ENCODE results near the gene NACC2.

The NACC2 gene

GRCh38 chr9:136060671-136061371 is 34.3 kb downstream of the NACC2 start:
- TF ChIP-seq GATA1 (IDR thresholded peaks at IDR 0.05; ENCODE audit: low read depth, low read length): no peak
- no peak for TF ChIP-seq POLR2A (IDR thresholded peaks at IDR 0.05; ENCODE audit: low read length)
- DNase-seq: no peak

DNA sequence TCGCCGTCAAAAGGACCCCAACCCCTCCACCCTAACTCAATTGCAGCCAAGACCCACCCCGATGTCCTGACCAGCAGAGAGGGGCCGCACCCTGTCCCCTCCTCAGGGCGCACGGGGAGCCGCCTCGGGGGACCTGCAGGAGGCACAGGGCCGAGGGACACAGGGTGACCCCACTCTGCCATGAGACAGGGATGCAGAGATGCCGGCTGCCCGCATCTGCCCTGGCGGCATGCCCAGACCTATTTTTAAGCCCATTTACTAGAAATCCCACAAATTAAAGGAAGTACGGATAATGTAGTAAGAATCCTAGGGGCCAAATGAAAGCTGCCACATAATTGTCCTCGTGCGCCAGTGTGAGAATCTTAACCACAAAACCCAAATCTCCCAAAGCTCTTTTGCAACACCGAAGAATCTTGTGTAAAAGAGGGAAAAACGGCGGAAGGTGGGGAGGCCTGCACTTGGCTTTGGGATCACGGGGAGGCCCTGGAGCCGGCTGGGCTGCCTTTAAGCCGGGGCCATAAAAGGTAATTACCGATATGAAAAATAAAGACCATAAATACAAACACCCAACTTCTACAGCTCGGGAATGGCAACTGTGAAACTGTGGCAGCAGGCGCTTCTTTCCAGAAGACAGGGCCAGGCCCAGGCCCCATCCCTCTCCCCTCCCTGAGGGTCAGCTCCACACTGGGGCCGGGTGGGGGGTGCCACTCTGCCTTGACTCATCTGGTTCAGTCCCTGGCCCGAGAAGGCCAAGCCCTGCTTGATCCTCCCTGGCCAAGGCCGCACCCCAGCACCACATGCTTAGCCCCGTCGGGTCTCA is 35.0 kb downstream of the NACC2 start:
- DNase-seq: no peak
- TF ChIP-seq POLR2A (IDR thresholded peaks at IDR 0.05; ENCODE audit: low read length) (no peak), GATA1 (IDR thresholded peaks at IDR 0.05; ENCODE audit: low read depth, low read length) (no peak)

DNA sequence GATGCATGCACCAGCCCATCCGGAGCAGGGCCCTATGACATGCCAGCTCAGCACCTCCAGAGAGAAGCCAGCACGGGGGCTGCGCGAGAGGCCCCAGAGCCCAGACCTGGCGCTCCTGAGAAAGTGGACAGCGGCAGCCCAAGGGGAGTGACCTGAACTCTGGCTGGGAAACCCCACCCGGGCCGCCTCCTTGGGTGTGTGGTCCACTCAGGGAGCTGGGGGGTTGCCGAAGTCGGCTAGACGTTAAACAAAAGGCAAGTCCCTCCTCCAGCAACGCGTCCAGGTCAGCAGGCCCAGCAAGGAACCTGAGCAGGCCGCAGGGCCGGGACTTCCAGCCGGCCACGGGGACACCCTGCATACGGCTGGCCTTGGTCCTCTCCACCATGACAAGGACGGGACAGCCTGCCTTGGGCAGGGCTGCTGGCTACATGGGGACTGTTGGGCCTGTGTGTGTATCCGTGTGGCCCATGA is 35.7 kb downstream of the NACC2 start:
- TF ChIP-seq GATA1 (IDR thresholded peaks at IDR 0.05; ENCODE audit: low read depth, low read length): no peak
- TF ChIP-seq POLR2A (IDR thresholded peaks at IDR 0.05; ENCODE audit: low read length): no peak
- DNase-seq: no peak

DNA sequence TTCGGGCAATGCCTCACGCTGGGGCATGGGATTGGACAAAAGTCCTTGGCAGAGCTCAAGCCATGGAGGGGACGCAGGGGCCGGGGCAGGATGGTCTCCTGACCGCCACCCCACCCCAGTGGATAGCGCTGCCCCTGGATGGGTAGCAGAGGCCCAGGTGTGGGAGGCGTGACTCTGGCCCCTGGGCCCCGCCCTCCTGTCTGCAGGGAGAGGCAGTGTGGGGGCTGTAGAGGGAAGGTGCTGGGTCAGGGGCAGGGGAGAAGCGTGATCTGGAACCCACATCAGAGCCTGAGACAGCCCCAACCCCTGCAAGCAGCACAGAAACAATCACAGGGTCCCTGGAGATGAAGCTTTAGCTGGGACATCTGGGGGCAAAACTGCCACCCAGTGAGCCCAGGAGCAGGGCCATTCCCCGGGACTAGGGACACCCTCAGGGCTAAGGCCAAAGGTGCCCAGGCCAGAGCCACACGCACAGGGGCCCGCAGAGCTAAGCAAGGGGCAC is 36.2 kb downstream of the NACC2 start:
- no peak for TF ChIP-seq POLR2A (IDR thresholded peaks at IDR 0.05; ENCODE audit: low read length)
- no peak for TF ChIP-seq GATA1 (IDR thresholded peaks at IDR 0.05; ENCODE audit: low read depth, low read length)
- no peak for DNase-seq

GRCh38 chr9:136058084-136058483 is 37.0 kb downstream of the NACC2 start:
- TF ChIP-seq POLR2A (IDR thresholded peaks at IDR 0.05; ENCODE audit: low read length): no peak
- no peak for TF ChIP-seq GATA1 (IDR thresholded peaks at IDR 0.05; ENCODE audit: low read depth, low read length)
- DNase-seq: no peak

GRCh38 chr9:136057236-136058081 is 37.6 kb downstream of the NACC2 start:
- TF ChIP-seq POLR2A (IDR thresholded peaks at IDR 0.05; ENCODE audit: low read length) (no peak), GATA1 (IDR thresholded peaks at IDR 0.05; ENCODE audit: low read depth, low read length) (no peak)
- no peak for DNase-seq

GRCh38 chr9:136056546-136057235 is 38.4 kb downstream of the NACC2 start:
- TF ChIP-seq GATA1 (IDR thresholded peaks at IDR 0.05; ENCODE audit: low read depth, low read length) (no peak), POLR2A (IDR thresholded peaks at IDR 0.05; ENCODE audit: low read length) (no peak)
- DNase-seq: no peak

DNA sequence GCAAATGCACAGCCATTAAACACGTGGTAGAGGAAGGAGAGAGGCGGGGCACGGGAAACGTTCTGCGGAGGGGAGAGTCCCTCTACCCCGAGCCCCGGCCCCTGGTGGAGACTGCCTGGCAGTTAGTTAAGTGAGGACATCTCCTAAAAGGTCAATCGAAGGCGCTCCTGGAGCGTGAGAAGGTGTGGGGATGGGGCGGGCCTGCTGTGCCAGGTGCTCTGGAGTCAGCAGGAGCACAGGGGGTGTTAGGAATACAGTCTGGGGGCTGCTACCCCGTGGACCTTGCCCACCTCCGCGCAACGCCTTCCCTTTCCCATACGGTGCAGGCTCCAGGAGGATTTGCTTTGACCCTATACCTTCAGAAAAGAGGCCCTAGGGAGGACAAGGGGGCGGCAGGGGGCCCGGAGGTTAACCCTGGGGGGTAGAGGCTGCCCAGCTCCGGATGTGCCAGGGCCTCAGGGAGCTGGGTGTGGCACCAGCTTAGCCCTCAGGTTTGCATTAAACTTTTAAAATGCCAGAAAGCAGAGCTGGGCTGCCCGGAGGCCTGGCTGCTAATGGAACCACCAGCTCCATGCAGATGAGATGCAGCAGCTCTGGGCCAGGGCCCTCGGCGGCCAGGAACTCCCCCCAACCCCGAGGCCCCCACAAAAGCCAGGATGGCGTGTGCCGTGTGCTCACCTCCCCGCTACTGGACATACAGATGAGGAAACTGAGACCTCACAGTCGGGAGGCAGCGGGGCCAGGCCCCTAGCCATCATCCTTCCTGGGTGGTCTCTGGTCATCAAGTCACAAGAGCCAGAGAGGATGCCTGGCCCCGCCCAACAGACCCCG is 39.2 kb downstream of the NACC2 start:
- no peak for DNase-seq
- TF ChIP-seq GATA1 (IDR thresholded peaks at IDR 0.05; ENCODE audit: low read depth, low read length) (no peak), POLR2A (IDR thresholded peaks at IDR 0.05; ENCODE audit: low read length) (no peak)

DNA sequence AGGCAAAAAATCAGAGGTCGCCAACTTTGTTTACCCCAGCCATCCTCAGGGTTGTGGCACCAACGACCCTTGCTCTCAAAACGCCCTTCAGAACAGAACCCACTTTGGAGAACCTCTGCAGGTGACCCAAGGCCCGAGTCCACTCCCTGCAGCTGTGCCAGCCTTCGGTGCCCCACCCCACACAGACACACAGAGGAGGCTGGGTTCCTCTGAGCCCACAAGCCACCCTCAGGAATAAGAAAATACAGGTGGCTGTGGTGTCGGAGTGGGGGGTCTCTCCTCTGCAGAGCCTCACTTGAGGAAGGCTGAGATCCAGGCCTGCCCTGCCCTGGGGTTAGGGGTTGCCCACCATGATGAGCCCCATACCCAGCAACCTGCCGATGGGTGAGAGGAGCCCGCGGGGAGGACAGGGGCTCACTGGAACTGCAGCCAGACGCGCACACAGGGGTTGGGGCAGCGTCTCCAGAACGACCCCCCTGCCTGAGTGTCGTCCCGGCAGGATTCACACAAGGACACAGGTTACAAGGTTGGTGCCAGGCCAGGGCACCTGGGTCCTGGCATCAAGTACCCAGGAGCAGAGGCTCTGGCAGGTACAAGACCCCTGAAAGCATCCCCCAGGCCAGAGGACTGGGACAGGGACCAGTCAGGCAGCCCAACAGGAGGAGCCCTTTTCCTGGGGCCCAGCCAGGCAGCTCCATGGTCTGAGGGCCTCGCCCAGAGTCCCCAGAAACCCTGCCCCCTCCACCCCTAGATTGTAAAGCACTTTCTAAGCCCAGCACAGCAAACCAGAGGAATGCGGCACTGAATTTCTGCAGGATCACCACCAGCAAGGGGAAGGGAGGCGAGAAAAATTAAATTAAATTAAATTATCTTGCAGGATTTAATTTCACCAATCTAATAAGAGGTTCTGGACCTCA is 40.0 kb downstream of the NACC2 start:
- TF ChIP-seq GATA1 (IDR thresholded peaks at IDR 0.05; ENCODE audit: low read depth, low read length) (no peak), POLR2A (IDR thresholded peaks at IDR 0.05; ENCODE audit: low read length) (no peak)
- no peak for DNase-seq

DNA sequence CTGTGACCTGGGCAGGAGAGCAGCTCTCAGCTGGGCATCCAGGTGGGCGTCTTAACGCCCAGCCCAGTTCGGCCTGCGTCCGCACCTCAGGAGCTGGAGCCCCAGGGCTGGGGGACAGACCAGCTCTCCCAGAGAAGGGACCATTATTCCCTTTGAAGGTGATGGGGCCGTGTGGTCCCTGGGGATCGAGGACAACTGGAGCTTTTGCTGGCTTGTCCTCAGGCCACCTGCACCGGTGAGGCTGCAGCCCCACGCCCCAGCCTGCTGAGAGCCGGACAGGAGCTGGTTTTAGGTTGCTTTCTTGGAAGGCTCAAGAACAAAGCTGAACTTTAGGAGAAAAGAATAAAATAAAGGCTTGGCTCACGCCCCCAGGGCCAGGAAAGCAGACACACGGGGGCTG is 40.9 kb downstream of the NACC2 start:
- TF ChIP-seq POLR2A (IDR thresholded peaks at IDR 0.05; ENCODE audit: low read length) (no peak), GATA1 (IDR thresholded peaks at IDR 0.05; ENCODE audit: low read depth, low read length) (no peak)
- no peak for DNase-seq

DNA sequence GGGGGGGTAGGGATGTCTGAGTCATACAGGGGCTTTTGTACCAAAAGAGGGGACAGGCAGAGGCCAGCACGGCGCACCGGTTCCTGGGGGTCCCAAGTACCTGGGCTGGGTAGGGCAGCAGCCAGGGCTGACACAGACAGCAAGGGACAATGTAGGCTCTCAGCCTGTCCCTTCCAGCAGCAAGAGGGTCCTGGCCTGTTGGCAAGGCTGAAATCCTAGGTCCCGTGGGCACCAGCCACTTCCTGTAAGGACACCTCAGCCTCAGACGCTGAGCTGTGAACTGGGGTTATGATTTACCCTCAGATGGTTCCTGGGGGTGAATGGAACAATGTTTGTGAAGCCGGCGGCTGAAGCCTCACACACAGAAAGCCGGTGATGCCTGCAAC is 41.3 kb downstream of the NACC2 start:
- TF ChIP-seq GATA1 (IDR thresholded peaks at IDR 0.05; ENCODE audit: low read depth, low read length): no peak
- TF ChIP-seq POLR2A (IDR thresholded peaks at IDR 0.05; ENCODE audit: low read length): no peak
- DNase-seq: no peak

Data from erythroblast (primary cell).